SJCRH30 (cell line): ENCODE measurements around the gene POU3F2. TPM values are rescaled to one million over a fixed set of nuclear protein-coding genes. Genes with fewer than 3 reads are reported as not detected.

Experiments
- DNase-seq, 2 experiments: peaks; one replicate each; pipeline ENCODE4 v3.0.0-alpha.2; 2015 to 2020
- H3K27ac ChIP-seq: fragments of 250-450 bp; sonication (Bioruptor Pico); 2 replicates; pipeline ENCODE4 v1.5.1; 2020; ENCODE audit warnings: mild to moderate bottlenecking, moderate library complexity
- H3K27me3 ChIP-seq: fragments of 250-450 bp; sonication (Bioruptor Pico); 2 replicates; pipeline ENCODE4 v1.5.1; 2020; ENCODE audit warnings: mild to moderate bottlenecking, moderate library complexity
- H3K36me3 ChIP-seq: fragments of 250-450 bp; sonication (Bioruptor Pico); 2 replicates; pipeline ENCODE4 v1.5.1; 2020; ENCODE audit warnings: mild to moderate bottlenecking, moderate library complexity
- H3K4me1 ChIP-seq: fragments of 250-450 bp; sonication (Bioruptor Pico); 2 replicates; pipeline ENCODE4 v1.5.1; 2020; ENCODE audit warnings: mild to moderate bottlenecking, moderate library complexity
- H3K4me3 ChIP-seq: fragments of 250-450 bp; sonication (Bioruptor Pico); 2 replicates; pipeline ENCODE4 v1.5.1; 2020; ENCODE audit warnings: mild to moderate bottlenecking, moderate library complexity
- H3K9me3 ChIP-seq: fragments of 250-450 bp; sonication (Bioruptor Pico); replicated peaks from 2 replicates; pipeline ENCODE4 v1.5.1; 2020; ENCODE audit warnings: mild to moderate bottlenecking, moderate library complexity
- total RNA-seq: library from RNA; depleted of rRNA; stranded (reverse); fragments of >200 nt; shearing (Covaris generic); gene quantifications from 2 replicates; pipeline ENCODE4 v1.2.3, GENCODE V29; 2014

The POU3F2 gene
- total RNA-seq, 1 experiment from 2014 or later: 0.26 TPM

- H3K27me3 ChIP-seq: peaks cover 14% of the 10 kb centered on the region
- H3K4me3 ChIP-seq: no peak overlapping the region
- H3K4me1 ChIP-seq: peaks cover 8% of the 10 kb centered on the region; the same call in 1 of the 2 replicates
- no peak for DNase-seq
- H3K9me3 ChIP-seq: no peaks in the 10 kb centered on the region
- no peaks in the 10 kb centered on the region for H3K36me3 ChIP-seq
- H3K27ac ChIP-seq: no peak overlapping the region
Measured at GRCh38 chr6:98836025-98836961, 1.9 kb downstream of the POU3F2 start.

- DNase-seq: no peak
- Histone ChIP-seq H3K36me3 (no peaks in the 10 kb centered on the region), H3K27me3 (peaks cover 14% of the 10 kb centered on the region), H3K27ac (no peak overlapping the region), H3K4me1 (peaks cover 8% of the 10 kb centered on the region; the same call in 1 of the 2 replicates), H3K9me3 (no peaks in the 10 kb centered on the region), H3K4me3 (no peak overlapping the region)
Measured at GRCh38 chr6:98836962-98837944, 2.9 kb downstream of the POU3F2 start.

GRCh38 chr6:98838032-98838431 is 3.7 kb downstream of the POU3F2 start:
- H3K27ac ChIP-seq: no peak overlapping the region
- peaks cover 14% of the 10 kb centered on the region for H3K27me3 ChIP-seq
- H3K36me3 ChIP-seq: no peaks in the 10 kb centered on the region
- H3K9me3 ChIP-seq: no peaks in the 10 kb centered on the region
- no peak overlapping the region for H3K4me3 ChIP-seq
- DNase-seq: no peak
- H3K4me1 ChIP-seq: peaks cover 5% of the 10 kb centered on the region; the same call in 1 of the 2 replicates

- no peaks in the 10 kb centered on the region for H3K36me3 ChIP-seq
- no peak overlapping the region for H3K4me3 ChIP-seq
- peaks cover 4% of the 10 kb centered on the region; the same call in 1 of the 2 replicates for H3K4me1 ChIP-seq
- peaks cover 14% of the 10 kb centered on the region for H3K27me3 ChIP-seq
- no peak for DNase-seq
- no peak overlapping the region for H3K27ac ChIP-seq
- no peaks in the 10 kb centered on the region for H3K9me3 ChIP-seq
Measured at GRCh38 chr6:98838975-98839374, 4.6 kb downstream of the POU3F2 start.

- Histone ChIP-seq H3K36me3 (no peaks in the 10 kb centered on the region), H3K4me1 (peaks cover 4% of the 10 kb centered on the region; the same call in 1 of the 2 replicates), H3K4me3 (no peak overlapping the region), H3K27ac (no peak overlapping the region), H3K9me3 (no peaks in the 10 kb centered on the region), H3K27me3 (peaks cover 14% of the 10 kb centered on the region)
- DNase-seq: peak in 1 of 2 experiments; percentile 16
Measured at GRCh38 chr6:98839781-98840361, 5.5 kb downstream of the POU3F2 start.

GRCh38 chr6:98840385-98840784 is 6.0 kb downstream of the POU3F2 start:
- H3K27ac ChIP-seq: no peak overlapping the region
- peaks cover 14% of the 10 kb centered on the region for H3K27me3 ChIP-seq
- DNase-seq: no peak
- H3K9me3 ChIP-seq: no peaks in the 10 kb centered on the region
- no peaks in the 10 kb centered on the region for H3K36me3 ChIP-seq
- H3K4me3 ChIP-seq: no peak overlapping the region
- peaks cover 4% of the 10 kb centered on the region; the same call in 1 of the 2 replicates for H3K4me1 ChIP-seq

GRCh38 chr6:98840996-98841513 is 6.7 kb downstream of the POU3F2 start:
- DNase-seq: no peak
- Histone ChIP-seq H3K9me3 (no peaks in the 10 kb centered on the region), H3K4me1 (no peaks in the 10 kb centered on the region), H3K36me3 (no peaks in the 10 kb centered on the region), H3K4me3 (no peak overlapping the region), H3K27me3 (peaks cover 7% of the 10 kb centered on the region), H3K27ac (no peak overlapping the region)

GRCh38 chr6:98841621-98842341 is 7.4 kb downstream of the POU3F2 start:
- Histone ChIP-seq H3K4me1 (no peaks in the 10 kb centered on the region), H3K27ac (no peak overlapping the region), H3K36me3 (no peaks in the 10 kb centered on the region), H3K27me3 (peaks cover 3% of the 10 kb centered on the region; the same call in 1 of the 2 replicates), H3K4me3 (no peak overlapping the region), H3K9me3 (no peaks in the 10 kb centered on the region)
- no peak for DNase-seq

GRCh38 chr6:98842342-98843180 is 8.2 kb downstream of the POU3F2 start:
- no peak overlapping the region for H3K4me3 ChIP-seq
- no peaks in the 10 kb centered on the region for H3K4me1 ChIP-seq
- no peaks in the 10 kb centered on the region; the same call in 1 of the 2 replicates for H3K27me3 ChIP-seq
- H3K9me3 ChIP-seq: no peaks in the 10 kb centered on the region
- H3K36me3 ChIP-seq: no peaks in the 10 kb centered on the region
- DNase-seq: no peak
- no peak overlapping the region for H3K27ac ChIP-seq

- no peaks in the 10 kb centered on the region for H3K4me1 ChIP-seq
- no peak overlapping the region for H3K27ac ChIP-seq
- no peaks in the 10 kb centered on the region for H3K9me3 ChIP-seq
- H3K36me3 ChIP-seq: no peaks in the 10 kb centered on the region
- H3K4me3 ChIP-seq: no peak overlapping the region
- no peaks in the 10 kb centered on the region for H3K27me3 ChIP-seq
- DNase-seq: no peak
Measured at GRCh38 chr6:98843271-98844243, 9.2 kb downstream of the POU3F2 start.

GRCh38 chr6:98844244-98845210 is 10.2 kb downstream of the POU3F2 start:
- H3K36me3 ChIP-seq: no peaks in the 10 kb centered on the region
- DNase-seq: peak in 1 of 2 experiments; percentile 38
- no peaks in the 10 kb centered on the region for H3K27me3 ChIP-seq

More at GRCh38 chr6:98844244-98845210, 10.2 kb downstream of the POU3F2 start:
- Histone ChIP-seq H3K27ac (no peak overlapping the region), H3K9me3 (no peaks in the 10 kb centered on the region), H3K4me3 (peak overlapping the region; percentile 50), H3K4me1 (no peaks in the 10 kb centered on the region)
